Kidney (tissue), 14 donors: ENCODE results near the gene ADIPOQ. TPM values are rescaled to one million over a fixed set of nuclear protein-coding genes. Genes with fewer than 3 reads are reported as not detected.
"Not testable (repeated sequence)": the region's sequence is repeated elsewhere in the genome, so short reads cannot be mapped to it uniquely, and the experiment has no call there.

ENCODE experiments used
- DNase-seq, 5 donors: peaks; one replicate each; pipeline ENCODE4 v3.0.0-alpha.2; 2013 to 2020
- FAIRE-seq: peaks from 2 replicates; lab custom pipeline; 2012; peaks lifted over from hg19 to GRCh38; lab: Jason Lieb, UNC
- H3K27ac ChIP-seq, 2 donors: one replicate each; pipeline ENCODE4 v1.7.0; 2013; ENCODE audit warnings: low read depth in 2 of 2, low read length in 2 of 2, inconsistent platforms in 1 of 2
- H3K27me3 ChIP-seq: one replicate; pipeline ENCODE4 v1.7.1; 2013; ENCODE audit warnings: low read length, inconsistent platforms; ENCODE audit not compliant: control insufficient read depth, insufficient read depth
- H3K36me3 ChIP-seq, 3 donors: one replicate each; pipeline versions ENCODE4 v1.7.0 to v1.7.1; 2013; ENCODE audit warnings: low read length in 3 of 3, control low read depth in 1 of 3, inconsistent platforms in 1 of 3; ENCODE audit not compliant: insufficient read depth in 3 of 3, control insufficient read depth in 2 of 3
- H3K4me1 ChIP-seq, 3 donors: one replicate each; pipeline versions ENCODE4 v1.7.0 to v1.7.1; 2013; ENCODE audit warnings: low read length in 3 of 3, inconsistent platforms in 1 of 3, low read depth in 1 of 3; ENCODE audit not compliant: control insufficient read depth in 2 of 3, insufficient read depth in 2 of 3
- H3K4me3 ChIP-seq, 3 donors: one replicate each; pipeline versions ENCODE4 v1.7.0 to v1.8.1; 2013; ENCODE audit warnings: low read length in 3 of 3, control low read depth in 1 of 3, inconsistent platforms in 1 of 3
- H3K9ac ChIP-seq, 3 donors: one replicate each; pipeline versions ENCODE4 v1.7.0 to v1.7.1; 2013; ENCODE audit warnings: low read length in 3 of 3, control low read depth in 1 of 3, inconsistent platforms in 1 of 3
- H3K9me3 ChIP-seq, 3 donors: one replicate each; pipeline versions ENCODE4 v1.7.0 to v1.7.1; 2013; ENCODE audit warnings: low read length in 3 of 3, control low read depth in 1 of 3, inconsistent platforms in 1 of 3; ENCODE audit not compliant: control insufficient read depth in 2 of 3, insufficient read depth in 1 of 3
- CTCF ChIP-seq: IDR thresholded peaks from 3 replicates; pipeline ENCODE4 v1.5.1; 2012; ENCODE audit warnings: mild to moderate bottlenecking, moderate library complexity, borderline replicate concordance; ENCODE audit not compliant: insufficient read depth; ENCODE audit errors: extremely low read depth
- intact Hi-C: fragments of 100-400 bp; cut with DNase I; formaldehyde crosslinking; loops from one replicate; pipeline ENCODE4 v1.11.1; 2022
- polyA plus RNA-seq: library from polyadenylated mRNA; stranded (reverse); fragments of 350-450 nt; fragmentation: Illumina TruSeq; extraction: RNeasy Lipid Tissue Mini Kit (QIAGEN cat#74804); gene quantifications from one replicate; pipeline ENCODE4 v1.2.3, GENCODE V29; 2014; ENCODE audit warnings: low read depth, low replicate concordance; ENCODE audit not compliant: insufficient read depth
- total RNA-seq: library from RNA; stranded (reverse); fragmentation: NEBNext Ultra II Directional; extraction: Animal tissue kit (Norgen Biotek cat#: 25700); gene quantifications from one replicate; pipeline ENCODE4 v1.2.1, GENCODE V29; 2021
- donor health status: control.
- donor health status: control.
- donor health status: control.
- donor health status: control.
- donor health status: control.
- donor health status: DM: yes; HTN: yes; CAD: no.
- donor health status: Normal renal cell carcinoma (clear cell type).

ADIPOQ gene
- total and polyA plus RNA-seq, 2 donors from 2014 or later, result not detected

DNA sequence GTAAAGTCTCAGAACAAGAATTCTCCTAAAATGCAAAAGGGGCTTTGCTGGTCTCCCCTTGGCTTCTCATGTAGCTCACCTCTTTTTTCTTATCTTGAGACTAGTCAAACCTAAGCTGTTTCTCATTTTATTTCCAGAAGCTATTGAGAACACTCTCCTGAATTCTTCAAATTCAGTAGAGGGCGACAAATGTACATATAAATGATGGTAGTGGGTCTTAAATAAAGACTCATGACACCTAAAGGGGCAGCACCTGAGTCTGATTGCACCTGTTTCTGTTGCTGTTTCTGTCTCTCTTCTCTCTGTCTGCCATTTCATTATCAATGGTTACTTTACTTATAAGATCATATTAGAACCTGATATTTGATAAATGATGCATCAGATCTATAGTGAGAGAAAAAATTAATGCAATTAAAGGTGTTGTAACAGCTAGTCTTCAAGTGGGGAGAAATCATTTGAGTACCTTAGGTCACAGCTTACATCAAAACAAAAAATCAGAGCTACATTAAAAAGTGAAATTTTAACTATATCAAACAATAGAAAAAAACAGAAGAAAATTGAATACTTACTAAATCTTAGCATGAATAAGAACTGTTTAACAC is 7.0 kb downstream of the ADIPOQ start:
- Histone ChIP-seq H3K4me3 (no peak overlapping the region), H3K4me1 (no peaks in the 10 kb centered on the region), H3K27ac (no peak overlapping the region), H3K9ac (no peak overlapping the region), H3K36me3 (no peaks in the 10 kb centered on the region), H3K27me3 (no peaks in the 10 kb centered on the region), H3K9me3 (no peaks in the 10 kb centered on the region)
- intact Hi-C loops, result loop anchor here (10.0 kb wide), 1 partner anchor 315 kb away; no protein-coding TSS in a partner anchor
- TF ChIP-seq CTCF, result peak; percentile 58
- FAIRE-seq (no peak), DNase-seq (peak in 2 of 5 donors; percentile 70 to 72)

DNA sequence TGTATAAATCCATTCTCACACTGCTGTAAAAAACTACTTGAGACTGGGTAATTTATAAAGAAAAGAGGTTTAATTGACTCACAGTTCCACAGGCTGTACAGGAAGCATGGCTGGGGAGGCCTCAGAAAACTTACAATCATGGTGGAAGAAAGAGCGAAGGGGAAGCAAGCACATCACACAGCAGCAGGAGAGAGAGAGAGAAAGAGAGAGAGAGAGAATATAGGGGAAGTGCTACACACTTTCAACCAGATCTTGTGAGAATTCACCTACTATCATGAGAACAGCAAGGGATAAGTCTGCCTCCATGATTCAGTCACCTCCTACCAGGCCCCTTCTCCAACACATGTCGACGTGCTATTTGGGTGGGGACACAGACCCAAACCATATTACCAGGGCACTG is 9.3 kb downstream of the ADIPOQ start:
- H3K9me3 ChIP-seq, H3K4me1 ChIP-seq, H3K4me3 ChIP-seq, FAIRE-seq, H3K9ac ChIP-seq, H3K36me3 ChIP-seq, intact Hi-C loops, H3K27ac ChIP-seq, DNase-seq, H3K27me3 ChIP-seq: not testable (repeated sequence)

- H3K9me3 ChIP-seq, result no peaks in the 10 kb centered on the region
- intact Hi-C loops, result no loop called here
- no peak for FAIRE-seq
- H3K27ac ChIP-seq, result no peak overlapping the region
- H3K27me3 ChIP-seq, result no peaks in the 10 kb centered on the region
- no peaks in the 10 kb centered on the region for H3K4me1 ChIP-seq
- no peak overlapping the region for H3K4me3 ChIP-seq
- no peaks in the 10 kb centered on the region for H3K36me3 ChIP-seq
- no peak for DNase-seq
- no peak for TF ChIP-seq CTCF
- no peak overlapping the region for H3K9ac ChIP-seq
Observed at GRCh38 chr3:186852994-186853393, 10.5 kb downstream of the ADIPOQ start.

- FAIRE-seq (no peak), DNase-seq (no peak)
- intact Hi-C loops, result no loop called here
- no peaks in the 10 kb centered on the region for H3K9me3 ChIP-seq
- no peak overlapping the region for H3K4me3 ChIP-seq
- H3K36me3 ChIP-seq, result no peaks in the 10 kb centered on the region
- no peak overlapping the region for H3K27ac ChIP-seq
- H3K9ac ChIP-seq, result no peak overlapping the region
- no peak for TF ChIP-seq CTCF
- no peaks in the 10 kb centered on the region for H3K4me1 ChIP-seq
- H3K27me3 ChIP-seq, result no peaks in the 10 kb centered on the region
Observed at GRCh38 chr3:186854146-186854545, 11.6 kb downstream of the ADIPOQ start.
